Colonic mucosa (tissue), 4 donors: ENCODE results near the gene DOK4. TPM values are rescaled to one million over a fixed set of nuclear protein-coding genes. Genes with fewer than 3 reads are reported as not detected.
"Not testable (repeated sequence)": the region's sequence is repeated elsewhere in the genome, so short reads cannot be mapped to it uniquely, and the experiment has no call there.

Experiments used
- DNase-seq: peaks from one replicate; pipeline ENCODE4 v3.0.0-alpha.2; 2020
- H3K27ac ChIP-seq: fragments of 200-600 bp; one replicate; pipeline ENCODE4 v1.8.0; 2021
- H3K27me3 ChIP-seq: fragments of 200-600 bp; one replicate; pipeline ENCODE4 v1.8.0; 2021
- H3K36me3 ChIP-seq: fragments of 200-600 bp; one replicate; pipeline ENCODE4 v1.8.0; 2021
- H3K4me1 ChIP-seq: fragments of 200-600 bp; one replicate; pipeline ENCODE4 v1.8.0; 2021; ENCODE audit warnings: mild to moderate bottlenecking
- H3K4me3 ChIP-seq: fragments of 200-600 bp; one replicate; pipeline ENCODE4 v1.8.0; 2021
- H3K9ac ChIP-seq, 2 donors: one replicate each; pipeline ENCODE4 v1.7.0; 2013; ENCODE audit warnings: control low read depth in 2 of 2, low read depth in 2 of 2, low read length in 2 of 2
- H3K9me3 ChIP-seq: fragments of 200-600 bp; one replicate; pipeline ENCODE4 v1.8.0; 2021
- intact Hi-C: fragments of 100-400 bp; cut with DNase I; formaldehyde crosslinking; loops from one replicate; pipeline ENCODE4 v1.14.1; 2022
- total RNA-seq, 2 donors: library from RNA; stranded (reverse); fragmentation: NEBNext Ultra II Directional in 1 of 2; extraction: Animal tissue kit (Norgen Biotek cat#: 25700) in 1 of 2; gene quantifications; one replicate each; pipeline ENCODE4 v1.2.1, GENCODE V29; 2021
- TF ChIP-seq, protein P1 (sequence below): fragments of 200-600 bp; IDR thresholded peaks from one replicate; pipeline ENCODE4 v1.8.0; 2022; ENCODE audit warnings: antibody characterized with exemption, mild to moderate bottlenecking
- donor health status: healthy.
- donor health status: DM: no; HTN: no; CAD: no.
- donor health status: DM: no; HTN: no; CAD: no.

DOK4 gene
- total RNA-seq, 2 donors from 2014 or later: 121 to 141 TPM

DNA sequence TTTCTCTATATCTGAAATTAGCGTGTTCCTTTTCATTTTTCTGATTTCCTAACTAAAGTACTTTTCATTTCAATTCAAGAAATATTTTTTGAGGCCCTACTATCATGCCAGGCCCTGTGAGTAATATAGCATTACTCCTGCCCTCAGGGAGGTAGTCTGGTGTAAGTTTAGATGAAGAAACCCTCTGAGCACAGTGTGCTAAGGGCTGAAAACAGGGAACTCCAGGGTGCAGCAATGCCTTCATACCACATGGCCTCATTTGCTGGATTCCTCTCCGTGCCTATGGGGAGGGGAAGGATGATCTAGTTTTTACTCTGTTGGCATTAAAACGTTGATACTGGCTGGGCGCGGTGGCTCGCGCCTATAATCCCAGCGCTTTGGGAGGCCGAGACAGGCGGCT, 34.3 kb downstream of the DOK4 start:
- DNase-seq: no peak
- no peak overlapping the region for H3K4me3 ChIP-seq
- H3K4me1 ChIP-seq: no peaks in the 10 kb centered on the region
- TF ChIP-seq, protein P1, sequence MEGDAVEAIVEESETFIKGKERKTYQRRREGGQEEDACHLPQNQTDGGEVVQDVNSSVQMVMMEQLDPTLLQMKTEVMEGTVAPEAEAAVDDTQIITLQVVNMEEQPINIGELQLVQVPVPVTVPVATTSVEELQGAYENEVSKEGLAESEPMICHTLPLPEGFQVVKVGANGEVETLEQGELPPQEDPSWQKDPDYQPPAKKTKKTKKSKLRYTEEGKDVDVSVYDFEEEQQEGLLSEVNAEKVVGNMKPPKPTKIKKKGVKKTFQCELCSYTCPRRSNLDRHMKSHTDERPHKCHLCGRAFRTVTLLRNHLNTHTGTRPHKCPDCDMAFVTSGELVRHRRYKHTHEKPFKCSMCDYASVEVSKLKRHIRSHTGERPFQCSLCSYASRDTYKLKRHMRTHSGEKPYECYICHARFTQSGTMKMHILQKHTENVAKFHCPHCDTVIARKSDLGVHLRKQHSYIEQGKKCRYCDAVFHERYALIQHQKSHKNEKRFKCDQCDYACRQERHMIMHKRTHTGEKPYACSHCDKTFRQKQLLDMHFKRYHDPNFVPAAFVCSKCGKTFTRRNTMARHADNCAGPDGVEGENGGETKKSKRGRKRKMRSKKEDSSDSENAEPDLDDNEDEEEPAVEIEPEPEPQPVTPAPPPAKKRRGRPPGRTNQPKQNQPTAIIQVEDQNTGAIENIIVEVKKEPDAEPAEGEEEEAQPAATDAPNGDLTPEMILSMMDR: no peak
- intact Hi-C loops: no loop called here
- no peak overlapping the region for H3K27ac ChIP-seq
- no peaks in the 10 kb centered on the region for H3K9me3 ChIP-seq
- no peaks in the 10 kb centered on the region for H3K27me3 ChIP-seq
- peaks cover 12% of the 10 kb centered on the region for H3K36me3 ChIP-seq
- no peak overlapping the region for H3K9ac ChIP-seq

GRCh38 chr16:57447186-57447962, 38.9 kb downstream of the DOK4 start, which contains the start of the genes CIAPIN1 and COQ9:
CIAPIN1 (minus strand) TSS chr16:57447385; CDS start chr16:57440928, 6,457 bp downstream.
COQ9 (plus strand) TSS chr16:57447479; CDS start chr16:57447506, 27 bp downstream.
- intact Hi-C loops: no loop called here
- Histone ChIP-seq H3K9ac (peak within 1 kb of the TSS; percentile 96 to 98), H3K4me3 (peak within 1 kb of the TSS; percentile 63), H3K36me3 (peaks cover 6% of the 10 kb centered on the region), H3K9me3 (no peaks in the 10 kb centered on the region), H3K4me1 (no peaks in the 10 kb centered on the region), H3K27ac (peak within 1 kb of the TSS; percentile 39), H3K27me3 (no peaks in the 10 kb centered on the region)
- TF ChIP-seq, protein P1: no peak
- DNase-seq: peak; percentile 93

- Histone ChIP-seq H3K4me3 (peak overlapping the region; percentile 63), H3K27me3 (no peaks in the 10 kb centered on the region), H3K36me3 (no peaks in the 10 kb centered on the region), H3K9me3 (no peaks in the 10 kb centered on the region), H3K9ac (peak overlapping the region; percentile 96 to 98), H3K27ac (peak overlapping the region; percentile 39), H3K4me1 (no peaks in the 10 kb centered on the region)
- TF ChIP-seq, protein P1: no peak
- intact Hi-C loops: no loop called here
- peak; percentile 44 for DNase-seq
Measured at GRCh38 chr16:57446531-57447185, 39.6 kb downstream of the DOK4 start.

DNA sequence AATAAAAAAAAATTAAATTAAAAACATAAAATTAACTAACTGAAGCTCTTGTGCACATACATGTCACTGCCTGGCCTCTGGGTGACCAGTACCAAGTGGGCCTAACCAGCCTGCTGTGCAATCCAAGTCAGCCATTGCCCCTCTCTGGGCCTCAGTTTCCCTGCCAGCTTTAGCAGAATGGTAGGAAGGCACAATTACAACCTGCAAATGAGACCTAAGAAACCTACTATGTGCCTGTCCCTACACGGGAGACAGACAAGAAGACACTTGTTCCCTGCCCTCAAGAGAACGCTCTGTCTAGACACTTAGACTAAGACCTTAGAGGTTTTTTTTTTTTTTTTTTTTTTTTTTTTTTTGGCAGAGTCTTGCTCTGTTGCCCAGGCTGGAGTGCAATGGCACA, 40.8 kb downstream of the DOK4 start:
- no peak overlapping the region for H3K27ac ChIP-seq
- intact Hi-C loops: no loop called here
- DNase-seq: no peak
- H3K36me3 ChIP-seq: no peaks in the 10 kb centered on the region
- no peaks in the 10 kb centered on the region for H3K9me3 ChIP-seq
- TF ChIP-seq, protein P1: no peak
- no peaks in the 10 kb centered on the region for H3K27me3 ChIP-seq
- H3K4me1 ChIP-seq: no peaks in the 10 kb centered on the region
- H3K4me3 ChIP-seq: no peak overlapping the region
- H3K9ac ChIP-seq: no peak overlapping the region

DNA sequence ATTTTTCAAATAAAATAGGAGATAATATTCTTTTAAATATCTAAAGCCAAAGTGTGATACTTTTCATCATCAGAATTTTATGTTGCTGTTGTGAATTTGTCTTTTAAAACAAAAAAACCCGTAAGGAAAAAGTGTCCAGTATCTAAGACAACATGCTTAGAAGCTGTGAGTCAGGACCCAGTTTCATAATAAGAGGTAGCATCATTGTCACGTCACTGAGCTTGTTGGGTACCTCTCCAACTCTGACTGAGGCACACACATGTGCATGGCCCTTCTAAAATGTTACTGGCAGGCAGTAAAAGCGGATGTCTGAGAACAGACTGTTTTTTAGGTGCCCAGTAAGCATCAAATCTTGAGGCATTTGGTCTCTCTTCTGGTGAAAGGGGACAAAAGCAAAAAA, 41.6 kb downstream of the DOK4 start:
- Histone ChIP-seq H3K27ac (no peak overlapping the region), H3K9me3 (no peaks in the 10 kb centered on the region), H3K9ac (no peak overlapping the region), H3K4me1 (no peaks in the 10 kb centered on the region), H3K36me3 (no peaks in the 10 kb centered on the region), H3K27me3 (no peaks in the 10 kb centered on the region), H3K4me3 (no peak overlapping the region)
- TF ChIP-seq, protein P1: no peak
- no peak for DNase-seq
- intact Hi-C loops: no loop called here

- H3K36me3 ChIP-seq, H3K27me3 ChIP-seq, intact Hi-C loops, H3K9me3 ChIP-seq, H3K4me1 ChIP-seq, H3K9ac ChIP-seq, H3K27ac ChIP-seq, H3K4me3 ChIP-seq, DNase-seq: not testable (repeated sequence)
Measured at GRCh38 chr16:57440551-57440950, 45.7 kb downstream of the DOK4 start.

GRCh38 chr16:57439947-57440346, 46.3 kb downstream of the DOK4 start:
- intact Hi-C loops, H3K9ac ChIP-seq, H3K27me3 ChIP-seq, H3K9me3 ChIP-seq, H3K4me3 ChIP-seq, H3K4me1 ChIP-seq, DNase-seq, H3K36me3 ChIP-seq, H3K27ac ChIP-seq: not testable (repeated sequence)
